Activated CD8-positive, alpha-beta memory T cell treated with anti-CD3 and anti-CD28 coated beads for 24 hours (primary cell): ENCODE measurements around the gene TAPT1.
"Not testable (repeated sequence)": the region's sequence is repeated elsewhere in the genome, so short reads cannot be mapped to it uniquely, and the experiment has no call there.

Experiments used
- DNase-seq: peaks from one replicate; pipeline ENCODE4 v3.0.0-alpha.2; 2020

The TAPT1 gene

DNA sequence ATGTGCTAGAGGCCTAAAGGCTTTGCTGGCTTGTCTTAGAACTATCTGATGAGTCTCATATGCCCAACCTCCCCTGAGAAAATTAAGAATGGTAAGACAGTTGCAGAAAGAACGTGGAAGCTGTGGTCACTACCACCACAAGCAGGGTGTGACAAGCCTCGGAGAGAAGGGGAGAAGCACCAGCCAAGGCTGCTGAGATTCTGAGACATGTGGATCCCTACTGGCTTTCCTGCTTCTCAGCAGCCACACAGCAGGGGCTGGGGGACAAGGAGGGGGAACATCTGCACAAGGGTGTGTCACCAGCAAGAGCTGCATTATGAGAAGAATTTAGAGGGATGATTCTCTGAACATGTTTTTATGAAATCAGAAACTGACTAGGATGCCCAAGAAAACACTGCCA is 19.4 kb downstream of the TAPT1 start:
- DNase-seq = no peak

DNA sequence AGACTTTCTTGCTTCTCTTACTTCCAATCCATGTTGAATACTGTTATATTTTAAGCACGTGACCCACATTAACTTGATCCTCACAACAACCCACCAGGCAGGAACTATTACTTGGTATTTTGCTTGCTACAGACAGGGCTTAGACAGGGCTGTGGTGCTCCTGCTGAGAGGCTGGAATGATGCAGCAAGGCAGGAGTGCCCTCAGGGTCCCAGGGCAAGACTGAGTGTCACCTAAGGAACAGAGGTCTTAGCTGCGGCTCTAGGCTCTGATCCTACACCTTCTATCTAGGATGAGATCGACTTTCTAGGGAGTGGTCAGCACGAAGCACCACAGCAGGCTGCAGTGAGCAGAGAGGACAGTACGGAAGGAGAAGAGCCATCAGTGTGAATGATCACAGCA is 20.0 kb downstream of the TAPT1 start:
- no peak for DNase-seq

DNA sequence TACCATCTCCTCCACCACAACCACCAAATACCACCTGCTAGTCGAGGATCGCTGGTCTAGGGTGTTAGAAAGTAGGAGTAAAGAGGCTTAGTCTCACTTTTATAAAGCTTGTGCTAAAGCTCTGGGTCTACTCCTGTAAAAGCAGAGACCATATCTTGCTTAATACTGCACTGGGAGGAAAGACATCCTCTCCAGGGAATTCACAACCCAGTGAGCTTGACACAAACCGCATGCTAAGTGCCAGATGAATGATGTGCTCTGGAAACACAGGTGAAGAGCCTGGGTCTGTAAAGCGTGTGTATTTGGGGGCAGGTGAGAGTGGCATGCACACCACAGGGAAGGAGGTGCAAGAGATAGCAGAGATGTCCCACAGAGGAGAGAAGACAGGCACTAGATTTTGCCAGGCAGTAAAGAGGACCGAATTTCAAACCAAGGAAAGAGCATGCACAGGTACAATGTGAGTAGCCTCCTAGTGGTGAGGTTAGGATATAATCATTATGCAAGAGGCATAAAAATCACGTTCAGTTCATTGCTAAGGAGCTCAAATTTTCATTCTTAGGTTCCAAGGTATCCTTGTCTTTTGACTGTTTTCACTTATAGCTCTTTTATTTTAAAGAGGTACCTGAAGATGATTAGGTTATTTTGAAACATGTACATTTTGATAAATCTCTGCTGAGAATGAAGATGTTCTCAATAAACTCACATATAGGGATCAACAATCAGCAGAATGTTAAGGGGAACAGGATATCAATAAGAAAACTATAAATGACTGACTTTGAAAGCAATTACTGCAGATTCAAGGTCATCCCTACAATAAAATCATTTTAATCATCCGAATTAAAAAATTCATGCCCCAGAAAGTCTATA is 20.7 kb downstream of the TAPT1 start:
- no peak for DNase-seq

DNA sequence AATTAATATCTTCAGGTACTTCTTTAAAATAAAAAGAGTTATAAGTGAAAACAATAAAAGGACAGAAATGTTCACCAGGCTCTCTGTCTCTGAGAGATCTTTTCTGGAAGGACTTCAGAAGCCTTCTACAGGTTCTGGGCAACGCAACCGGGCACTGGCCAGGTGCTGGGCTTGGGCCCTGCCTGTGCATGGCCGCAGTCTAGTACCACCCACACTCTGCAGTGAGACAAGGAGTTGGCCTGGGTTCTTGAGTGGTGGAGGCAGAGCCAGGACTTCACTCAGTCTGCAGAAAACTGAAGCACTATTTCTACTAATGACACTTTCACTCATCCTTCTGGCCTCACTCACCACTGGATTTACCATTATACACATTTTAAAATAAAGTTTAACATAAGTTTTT is 21.8 kb downstream of the TAPT1 start:
- DNase-seq = no peak

DNA sequence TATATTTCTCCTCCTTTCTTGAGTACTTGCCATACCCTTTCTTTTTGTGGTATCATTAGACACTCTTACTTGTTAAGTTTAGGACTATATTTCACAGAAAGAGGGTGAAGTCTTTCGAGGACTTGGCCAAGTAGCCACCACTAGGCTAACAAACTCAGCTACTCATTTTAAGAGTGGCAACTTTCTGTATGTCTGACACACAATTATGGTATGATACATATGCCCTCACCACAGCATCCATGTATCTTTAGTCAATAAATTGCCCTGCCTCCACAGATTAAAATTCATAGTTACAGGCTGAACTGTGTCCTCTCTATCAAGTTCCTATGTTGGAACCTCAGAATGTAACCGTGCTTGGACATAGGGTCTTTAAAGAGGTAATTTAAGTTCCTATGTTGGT is 23.2 kb downstream of the TAPT1 start:
- no peak for DNase-seq

DNA sequence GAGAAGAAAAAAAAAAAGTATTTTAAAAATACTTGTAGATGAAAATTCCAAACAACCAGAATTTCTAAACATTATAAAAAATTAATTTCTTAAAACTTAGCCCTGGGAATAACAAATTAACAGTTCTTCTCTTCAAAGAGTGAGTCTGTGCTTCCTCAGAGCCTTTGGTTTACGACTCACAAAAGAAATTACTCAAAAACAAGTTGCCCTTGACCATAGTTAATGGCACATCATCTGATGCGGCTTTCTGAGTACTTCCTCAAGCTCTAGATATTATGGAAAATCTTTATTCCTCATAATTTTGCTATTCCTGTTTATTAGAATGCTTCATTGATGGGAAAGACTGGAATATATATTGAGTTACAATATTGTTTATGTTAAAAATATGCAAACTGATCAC is 23.7 kb downstream of the TAPT1 start:
- DNase-seq = no peak

DNA sequence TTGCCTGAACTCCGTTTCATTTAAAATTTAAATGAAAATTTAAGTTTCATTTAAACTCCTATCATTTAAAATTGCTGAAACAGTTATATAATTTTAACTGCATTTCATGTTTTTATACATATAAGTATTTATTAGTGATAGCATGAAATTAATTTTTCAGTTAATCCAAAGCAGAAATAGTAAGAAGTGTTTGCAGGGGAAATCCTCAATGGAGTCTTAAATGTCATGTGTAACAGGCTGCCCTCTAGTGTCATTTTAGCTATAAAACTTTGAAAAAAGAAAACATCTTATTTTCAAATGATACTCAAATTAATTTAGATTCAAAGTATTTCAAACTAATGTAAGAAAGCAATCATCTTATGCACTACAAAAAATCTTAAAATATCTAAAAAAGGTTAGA is 27.2 kb downstream of the TAPT1 start:
- DNase-seq = no peak

DNA sequence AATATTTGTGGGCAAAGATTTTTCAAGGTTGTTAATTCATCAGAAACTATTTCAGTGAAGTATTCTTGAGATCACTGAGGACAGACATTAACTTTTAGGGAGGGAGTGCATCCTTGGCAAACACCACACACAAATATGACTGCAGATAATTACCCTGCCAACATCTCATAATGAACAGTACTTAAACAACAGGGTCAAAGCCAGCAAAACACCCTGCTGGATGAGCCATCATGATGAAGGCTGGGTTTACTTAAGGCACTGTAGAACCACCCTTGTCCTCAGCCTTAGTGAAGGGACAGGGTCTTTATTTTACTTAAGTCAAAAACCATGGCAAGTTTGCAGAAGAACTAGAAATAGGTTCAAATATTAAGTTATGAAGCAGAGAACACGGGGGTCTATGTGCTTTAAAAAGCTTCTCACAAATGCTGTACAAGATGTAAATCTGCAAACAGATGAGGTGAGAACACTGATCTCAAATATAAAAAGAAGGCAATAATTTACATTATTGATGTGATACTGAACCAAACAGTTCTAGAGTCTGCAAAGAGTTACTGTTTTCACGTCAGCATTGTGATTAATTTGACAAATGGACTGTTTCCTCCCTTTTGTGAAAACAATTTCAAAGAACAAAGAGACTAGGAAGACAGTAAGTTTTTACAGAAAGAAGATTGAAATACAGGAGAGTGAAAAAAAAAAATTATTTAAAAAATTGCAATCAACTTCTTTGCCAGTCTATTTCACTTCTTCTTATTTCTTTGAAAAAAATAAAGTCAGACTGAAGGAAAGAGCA is 28.2 kb downstream of the TAPT1 start:
- no peak for DNase-seq

DNA sequence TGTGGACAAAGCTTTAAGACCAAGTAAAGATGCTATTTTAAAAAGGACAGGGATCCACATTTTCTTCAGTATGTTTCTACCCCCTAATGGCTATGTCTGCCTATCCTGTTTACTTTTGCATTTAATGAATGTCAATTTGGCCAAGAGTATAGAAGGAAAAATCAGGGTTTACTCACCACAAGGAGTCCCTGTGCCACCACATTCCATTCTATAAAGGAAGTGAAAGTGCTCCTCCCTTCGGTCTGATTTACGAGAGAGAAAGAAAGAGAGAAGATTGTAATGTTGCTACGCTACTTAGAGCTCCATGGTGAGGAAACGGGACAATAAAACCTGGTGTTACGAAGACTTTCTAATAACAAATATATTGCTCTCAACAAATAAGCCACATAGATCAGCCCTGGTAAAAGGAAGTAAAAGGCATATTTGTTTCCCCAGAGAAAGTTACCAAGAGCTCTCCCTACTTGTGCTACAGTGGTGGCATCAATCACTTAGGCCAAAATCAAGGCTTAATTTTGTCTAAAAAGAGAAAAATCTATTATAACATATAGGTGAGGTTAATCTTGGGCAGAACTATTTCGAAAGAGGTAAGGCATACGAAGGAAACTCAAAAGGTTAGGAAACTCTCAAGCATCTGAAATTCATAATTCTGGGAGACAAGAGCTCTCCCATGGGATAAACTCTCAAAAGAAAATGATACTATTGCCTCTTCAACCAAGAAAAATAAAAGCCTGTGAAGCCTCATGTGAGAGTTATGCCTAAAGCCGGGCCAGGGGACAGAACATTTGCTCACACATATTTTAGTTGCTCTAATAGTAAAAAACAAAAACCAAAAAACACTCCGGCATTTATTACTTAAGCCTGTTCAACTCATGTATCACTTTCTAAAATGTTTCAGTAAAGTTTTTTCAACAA is 29.5 kb downstream of the TAPT1 start:
- DNase-seq = no peak

DNA sequence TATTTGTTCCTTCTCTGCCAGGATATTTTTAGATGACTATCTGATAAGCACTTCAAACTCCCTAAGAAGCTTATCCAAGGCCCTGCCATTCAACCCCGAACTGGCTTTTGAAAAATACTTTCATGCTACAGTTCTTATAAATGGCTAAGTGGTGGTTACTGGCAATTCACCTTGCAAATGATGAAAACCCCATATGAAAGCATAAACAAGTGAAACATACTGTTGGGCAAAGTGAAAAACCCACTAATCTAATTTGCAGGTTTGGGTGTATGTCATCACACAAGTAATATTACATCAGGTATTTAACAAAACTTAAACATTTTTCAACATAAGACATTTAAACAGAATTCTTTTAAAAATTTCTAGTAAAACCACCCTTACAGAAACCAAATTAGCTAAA is 31.1 kb downstream of the TAPT1 start:
- no peak for DNase-seq

DNA sequence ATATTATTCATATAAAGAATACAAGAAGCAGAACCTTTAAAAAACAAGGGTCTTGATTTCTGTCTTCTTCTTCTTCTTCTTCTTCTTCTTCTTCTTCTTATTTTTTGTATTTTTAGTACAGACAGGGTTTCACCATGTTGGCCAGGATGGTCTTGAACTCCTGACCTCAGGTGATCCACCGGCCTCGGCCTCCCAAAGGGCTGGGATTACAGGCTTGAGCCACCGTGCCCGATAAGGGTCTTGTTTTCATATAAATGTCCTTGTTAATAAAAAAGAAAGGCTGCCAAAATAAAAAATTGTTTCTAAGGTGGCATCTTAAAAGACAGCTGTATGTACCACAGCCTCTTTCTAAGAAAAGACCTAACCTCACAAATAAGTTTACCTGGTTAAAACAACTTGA is 31.5 kb downstream of the TAPT1 start:
- not testable (repeated sequence) for DNase-seq

DNA sequence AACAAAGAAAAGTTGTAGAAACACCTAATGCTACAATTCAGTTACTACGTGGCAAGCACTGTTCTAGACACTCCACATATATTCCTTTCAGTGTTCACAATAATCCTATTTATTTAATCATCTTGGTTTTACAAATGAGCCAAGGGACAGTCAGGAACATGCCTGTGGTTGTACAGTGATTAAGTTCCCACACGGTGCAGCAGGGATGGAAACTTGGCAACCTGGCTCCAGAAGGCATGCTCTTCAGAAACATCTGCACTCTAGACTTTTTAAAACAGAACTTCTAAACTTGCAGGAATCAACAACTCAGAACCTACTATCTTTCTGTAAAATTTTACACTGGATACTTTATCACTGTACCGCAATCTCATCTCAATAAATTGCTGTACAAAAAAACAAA is 32.1 kb downstream of the TAPT1 start:
- no peak for DNase-seq

DNA sequence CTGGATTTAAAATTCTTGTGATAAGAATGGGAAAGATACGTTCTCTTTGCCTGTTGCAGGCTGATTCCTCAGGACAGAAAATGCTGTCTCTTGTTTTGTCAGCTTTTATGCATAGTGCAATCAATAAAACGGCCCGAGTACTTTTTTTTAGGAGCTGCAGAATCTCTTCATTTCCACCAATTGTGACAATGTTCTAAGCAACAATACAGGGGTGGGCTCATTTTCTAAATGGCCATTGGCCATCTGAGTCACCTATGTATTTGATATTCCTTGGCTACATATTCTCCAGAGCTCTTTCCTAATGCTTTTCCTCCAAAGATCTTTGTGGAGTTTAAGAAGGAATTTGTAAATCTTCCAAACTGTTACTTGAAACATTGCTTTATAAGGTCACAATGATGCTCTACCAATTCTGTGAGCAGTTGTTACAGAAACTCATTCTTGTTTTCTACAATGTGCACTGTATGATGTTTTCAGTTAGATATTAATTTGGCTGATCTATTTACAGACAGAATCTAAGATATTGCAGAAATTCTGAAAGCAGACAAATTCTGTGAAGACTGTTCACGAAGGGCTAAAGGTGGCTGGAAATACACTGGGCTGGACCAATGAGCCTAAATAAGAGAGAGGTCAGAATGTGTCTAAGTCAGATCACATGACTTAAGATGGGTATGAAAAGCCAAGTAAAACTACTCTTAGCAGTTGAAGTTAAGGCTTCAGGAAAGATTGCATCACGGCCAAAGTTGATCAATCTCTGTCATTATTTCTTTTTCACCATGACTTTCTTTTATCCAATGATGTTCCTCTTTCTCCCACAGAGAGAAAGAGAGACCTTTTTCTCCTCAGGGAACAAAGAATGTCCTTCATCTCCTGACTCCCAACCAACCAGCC is 33.4 kb downstream of the TAPT1 start:
- no peak for DNase-seq

DNA sequence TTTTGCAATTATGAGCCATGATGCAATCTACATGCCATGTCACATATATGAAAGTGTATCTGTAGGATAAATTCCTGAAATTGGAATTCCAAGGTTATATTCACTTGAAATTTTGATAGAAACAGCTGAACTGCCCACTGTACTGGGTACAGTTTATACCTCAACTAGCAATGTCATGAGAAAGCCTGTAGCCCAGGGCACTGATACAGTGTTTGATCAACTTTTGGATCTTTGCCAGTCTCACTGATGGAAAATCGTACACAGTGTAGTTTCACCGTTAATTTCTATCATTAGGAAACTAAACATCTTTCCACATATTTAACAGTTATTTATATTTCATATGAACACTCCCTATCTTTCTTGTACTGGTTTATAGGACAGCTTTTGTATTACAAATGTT is 34.2 kb downstream of the TAPT1 start:
- no peak for DNase-seq

DNA sequence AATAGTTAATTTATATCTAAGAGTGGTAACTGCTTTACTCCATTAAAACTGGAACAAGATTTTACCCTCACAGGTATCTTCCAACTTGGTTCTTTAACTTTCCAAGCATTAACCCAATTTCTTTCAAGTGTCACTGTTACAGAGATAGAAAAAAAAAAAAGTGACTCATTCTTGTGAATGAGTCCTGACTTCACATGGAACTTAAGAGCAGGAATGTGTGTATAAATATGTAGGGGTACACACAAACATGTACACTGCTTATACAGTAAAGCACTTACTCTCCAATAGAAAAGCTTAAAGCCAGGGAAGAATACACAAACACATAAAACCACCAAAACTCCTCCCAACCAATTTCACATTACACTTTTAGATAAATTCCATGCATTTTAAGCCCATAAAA is 38.8 kb downstream of the TAPT1 start:
- DNase-seq = no peak

DNA sequence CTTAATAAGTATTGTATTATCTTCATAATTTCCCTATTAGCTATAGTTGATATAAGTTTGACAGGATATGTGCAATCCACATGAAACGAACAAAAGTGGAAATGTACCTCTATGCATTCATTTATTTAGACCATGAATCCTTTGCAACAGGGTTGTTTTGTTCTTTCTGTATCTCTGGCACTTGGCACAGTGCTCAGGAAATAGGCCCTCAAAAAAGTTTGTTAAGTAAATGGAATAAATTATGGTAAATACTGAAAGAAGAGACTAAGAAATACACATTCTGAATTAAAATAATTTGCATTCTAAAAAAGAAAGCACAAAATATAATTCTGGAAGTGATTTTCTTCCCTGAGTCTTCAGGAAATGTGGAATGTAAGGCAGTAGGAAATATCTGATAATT is 39.3 kb downstream of the TAPT1 start:
- no peak for DNase-seq

DNA sequence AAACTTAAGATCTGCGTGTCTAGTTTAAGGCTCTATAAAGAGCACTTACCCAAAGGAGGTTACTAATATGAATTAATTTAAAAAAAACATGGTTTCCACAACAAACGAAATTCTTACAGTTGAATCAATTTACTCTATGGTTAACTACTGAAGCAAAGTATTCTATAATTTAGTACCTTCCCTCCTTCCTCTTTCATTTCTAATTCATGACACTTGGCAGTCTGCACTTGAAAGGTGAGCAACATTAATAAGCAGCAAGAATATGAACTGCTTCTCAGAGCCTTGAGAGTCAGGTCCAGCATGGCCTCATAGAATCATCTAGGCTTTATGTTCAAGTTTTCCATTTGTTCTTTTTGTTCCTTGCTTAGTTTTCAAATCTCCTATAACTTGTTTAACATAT is 42.7 kb downstream of the TAPT1 start:
- DNase-seq = no peak

DNA sequence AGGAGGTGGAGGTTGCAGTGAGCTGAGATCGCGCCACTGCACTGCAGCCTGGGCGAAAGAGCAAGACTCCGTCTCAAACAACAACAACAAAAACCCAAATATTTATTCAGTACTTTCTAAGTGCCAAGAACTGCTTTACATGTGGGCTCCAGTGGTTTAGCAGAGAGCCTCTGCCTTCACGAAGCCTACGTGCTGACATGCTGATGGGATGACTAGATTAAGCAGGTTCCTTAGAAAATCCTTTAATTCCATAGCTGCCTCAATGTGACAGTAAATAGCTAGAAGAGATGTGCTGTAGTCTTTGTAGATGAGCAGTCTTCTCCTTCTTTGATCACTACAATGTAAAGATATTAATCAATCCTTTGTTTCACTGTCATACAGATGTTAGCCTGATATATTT is 49.6 kb downstream of the TAPT1 start:
- no peak for DNase-seq

DNA sequence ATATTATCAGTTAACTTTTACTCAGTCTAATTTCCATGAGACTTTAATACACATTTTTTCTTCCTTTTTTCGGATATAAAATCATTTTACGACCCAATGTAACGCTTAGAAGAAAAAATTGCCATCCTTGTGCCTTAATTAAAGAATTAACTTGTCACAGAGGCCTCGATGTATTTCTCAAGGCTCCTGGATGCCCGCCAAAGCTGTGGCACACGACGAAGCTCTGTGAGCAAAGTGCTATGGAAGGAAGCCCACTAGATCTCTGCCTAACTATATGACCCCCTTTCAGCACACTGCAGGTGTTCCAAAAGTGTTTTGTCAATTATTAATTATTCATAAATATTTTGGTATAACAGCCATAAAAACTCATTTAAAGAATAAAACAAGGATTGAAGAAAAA is 54.4 kb downstream of the TAPT1 start:
- no peak for DNase-seq

DNA sequence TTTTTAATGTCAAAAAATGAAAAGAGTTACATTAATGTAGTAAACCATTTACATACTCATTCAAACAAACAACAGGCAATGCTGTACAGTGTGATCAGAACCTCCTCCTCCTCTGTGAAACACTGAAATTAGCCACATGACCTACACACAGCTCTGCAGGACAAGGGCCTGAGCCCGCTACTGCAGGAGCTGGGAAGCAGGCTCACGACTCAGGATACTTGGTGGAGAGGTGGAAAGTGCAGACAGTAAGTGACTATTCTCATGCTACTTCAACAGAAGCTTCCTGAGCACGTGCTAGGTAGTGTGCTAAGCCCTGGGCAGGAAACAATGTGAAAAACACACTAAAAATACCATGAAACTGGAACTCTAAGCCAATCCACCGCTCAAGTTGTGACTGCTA is 56.8 kb downstream of the TAPT1 start:
- no peak for DNase-seq

DNA sequence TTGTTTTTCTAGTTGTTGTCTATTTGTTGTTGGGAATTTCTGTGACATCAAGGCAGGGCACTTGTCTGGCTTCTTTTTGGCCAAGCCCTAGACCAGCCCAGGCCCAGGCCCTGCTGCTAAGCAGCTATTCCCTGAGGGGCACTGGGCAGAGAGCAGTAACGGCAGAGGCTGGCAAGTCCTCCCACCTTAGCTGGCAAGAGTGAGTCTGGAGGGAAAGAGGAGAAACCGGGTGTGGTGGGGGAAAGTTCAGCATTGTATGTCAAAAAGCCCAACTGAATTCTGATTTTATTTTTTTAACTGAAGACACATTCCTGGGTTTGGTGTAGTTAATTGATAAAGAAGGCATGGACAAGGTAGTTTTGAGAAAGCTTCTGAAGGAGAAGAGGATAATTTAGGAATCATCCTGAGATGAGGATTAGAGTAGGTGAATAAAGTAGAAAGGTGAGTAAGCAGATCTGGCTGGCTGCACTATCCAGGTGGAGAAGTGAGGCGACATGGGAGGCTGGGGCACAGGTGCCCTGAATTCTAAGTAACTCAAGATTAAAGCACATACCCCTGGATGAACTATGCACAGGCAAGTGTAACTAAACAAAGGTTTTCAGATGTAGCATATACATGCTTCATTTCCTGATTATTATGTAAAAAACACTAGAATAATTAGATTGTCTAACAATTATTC is 57.4 kb downstream of the TAPT1 start:
- DNase-seq = no peak

DNA sequence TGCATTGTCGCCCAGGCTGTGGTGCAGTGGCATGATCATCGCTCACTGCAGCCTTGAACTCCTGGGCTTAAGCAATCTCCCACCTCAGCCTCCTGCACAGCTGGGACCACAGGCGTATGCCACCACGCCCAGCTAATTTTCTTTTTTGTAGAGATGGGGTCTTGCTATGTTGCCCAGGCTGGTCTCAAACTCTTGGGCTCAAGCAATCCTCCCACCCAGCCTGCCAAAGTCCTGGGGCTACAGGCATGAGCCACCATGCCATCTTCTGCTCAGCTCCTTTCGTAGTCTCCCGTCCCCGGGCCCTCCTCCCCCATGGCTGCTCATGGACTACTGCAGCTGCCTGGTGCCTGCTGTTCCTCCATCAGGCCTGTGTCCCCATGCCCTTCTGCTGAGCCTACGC is 58.1 kb downstream of the TAPT1 start:
- DNase-seq = no peak
